Thoracic aorta (tissue), 2 donors: ENCODE results near the gene BRF1. TPM values are rescaled to one million over a fixed set of nuclear protein-coding genes. Genes with fewer than 3 reads are reported as not detected.

Source experiments
- ATAC-seq: fragments of 150-250 bp; one replicate; pipeline ENCODE4 v1.8.0; 2017; ENCODE audit warnings: low read depth; ENCODE audit not compliant: insufficient number of reproducible peaks, low FRiP score
- DNase-seq: peaks from one replicate; pipeline ENCODE4 v3.0.0-alpha.2; 2020; ENCODE audit warnings: low spot score
- H3K27ac ChIP-seq, 2 donors: fragments of 200-600 bp; sonication (generic); 1 replicate in 1 of 2; 2 replicates in 1 of 2; pipeline ENCODE4 v1.5.1; 2016; ENCODE audit warnings: mild to moderate bottlenecking in 2 of 2, moderate library complexity in 2 of 2
- H3K27me3 ChIP-seq: fragments of 200-600 bp; sonication (generic); replicated peaks from 2 replicates; pipeline ENCODE4 v1.6.0; 2016; ENCODE audit warnings: mild to moderate bottlenecking; ENCODE audit not compliant: insufficient read depth
- H3K36me3 ChIP-seq: fragments of 200-600 bp; sonication (generic); one replicate; pipeline ENCODE4 v1.5.1; 2016
- H3K4me1 ChIP-seq, 2 donors: fragments of 200-600 bp; sonication (generic); 1 replicate in 1 of 2; 2 replicates in 1 of 2; pipeline versions ENCODE4 v1.5.1 to v1.6.0; 2016; ENCODE audit warnings: low read depth in 2 of 2, mild to moderate bottlenecking in 1 of 2; ENCODE audit not compliant: control insufficient read depth in 1 of 2
- H3K4me3 ChIP-seq: fragments of 200-600 bp; sonication (generic); 2 replicates; pipeline ENCODE4 v1.5.1; 2016; ENCODE audit warnings: mild to moderate bottlenecking
- H3K9me3 ChIP-seq: fragments of 200-600 bp; sonication (generic); 2 replicates; pipeline ENCODE4 v1.5.1; 2016
- total RNA-seq, 2 donors: library from RNA; depleted of rRNA; stranded (reverse); fragments of >200 nt; gene quantifications; one replicate each; pipeline versions ENCODE4 v1.1.0 to v1.2.3, GENCODE V29; 2016
- TF ChIP-seq, protein P1 (sequence below): fragments of 200-600 bp; sonication (generic); IDR thresholded peaks from one replicate; pipeline ENCODE4 v1.5.1; 2019; ENCODE audit warnings: antibody characterized with exemption

BRF1 gene
- total RNA-seq, 2 donors from 2014 or later: 49.4 to 80.5 TPM

DNA sequence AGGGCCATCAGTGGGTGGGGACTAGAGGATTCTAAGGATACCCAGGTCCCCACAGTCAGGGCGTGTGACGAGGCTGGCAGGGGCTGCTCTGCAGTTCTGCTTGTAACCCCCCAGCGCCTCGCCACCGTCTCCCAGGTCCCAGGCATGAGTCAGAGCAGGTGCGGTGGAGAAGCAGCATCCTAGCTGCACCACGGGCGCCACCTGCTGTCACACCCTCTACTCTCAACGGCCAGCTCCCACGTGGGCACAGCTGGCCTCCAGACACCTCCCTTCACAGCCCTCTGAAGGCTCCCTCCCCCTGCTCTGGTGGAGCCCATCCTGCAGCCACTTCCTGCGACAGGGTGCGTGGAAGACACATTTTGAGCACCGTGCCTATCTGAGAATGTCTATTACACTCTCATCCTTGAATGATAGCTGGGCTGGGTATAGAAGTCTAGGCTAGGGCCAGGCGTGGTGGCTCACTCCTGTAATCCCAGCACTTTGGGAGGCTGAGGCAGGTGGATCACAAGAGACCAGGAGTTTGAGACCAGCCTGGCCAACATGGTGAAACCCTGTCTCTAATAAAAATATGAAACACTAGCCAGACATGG is 112.8 kb downstream of the BRF1 start:
- H3K4me1 ChIP-seq: no peaks in the 10 kb centered on the region
- H3K27ac ChIP-seq: no peak overlapping the region
- DNase-seq (no peak), ATAC-seq (no peak)
- no peak overlapping the region for H3K4me3 ChIP-seq
- H3K27me3 ChIP-seq: no peaks in the 10 kb centered on the region
- H3K36me3 ChIP-seq: no peaks in the 10 kb centered on the region
- TF ChIP-seq, protein P1, sequence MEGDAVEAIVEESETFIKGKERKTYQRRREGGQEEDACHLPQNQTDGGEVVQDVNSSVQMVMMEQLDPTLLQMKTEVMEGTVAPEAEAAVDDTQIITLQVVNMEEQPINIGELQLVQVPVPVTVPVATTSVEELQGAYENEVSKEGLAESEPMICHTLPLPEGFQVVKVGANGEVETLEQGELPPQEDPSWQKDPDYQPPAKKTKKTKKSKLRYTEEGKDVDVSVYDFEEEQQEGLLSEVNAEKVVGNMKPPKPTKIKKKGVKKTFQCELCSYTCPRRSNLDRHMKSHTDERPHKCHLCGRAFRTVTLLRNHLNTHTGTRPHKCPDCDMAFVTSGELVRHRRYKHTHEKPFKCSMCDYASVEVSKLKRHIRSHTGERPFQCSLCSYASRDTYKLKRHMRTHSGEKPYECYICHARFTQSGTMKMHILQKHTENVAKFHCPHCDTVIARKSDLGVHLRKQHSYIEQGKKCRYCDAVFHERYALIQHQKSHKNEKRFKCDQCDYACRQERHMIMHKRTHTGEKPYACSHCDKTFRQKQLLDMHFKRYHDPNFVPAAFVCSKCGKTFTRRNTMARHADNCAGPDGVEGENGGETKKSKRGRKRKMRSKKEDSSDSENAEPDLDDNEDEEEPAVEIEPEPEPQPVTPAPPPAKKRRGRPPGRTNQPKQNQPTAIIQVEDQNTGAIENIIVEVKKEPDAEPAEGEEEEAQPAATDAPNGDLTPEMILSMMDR: no peak
- H3K9me3 ChIP-seq: peaks cover 7% of the 10 kb centered on the region

DNA sequence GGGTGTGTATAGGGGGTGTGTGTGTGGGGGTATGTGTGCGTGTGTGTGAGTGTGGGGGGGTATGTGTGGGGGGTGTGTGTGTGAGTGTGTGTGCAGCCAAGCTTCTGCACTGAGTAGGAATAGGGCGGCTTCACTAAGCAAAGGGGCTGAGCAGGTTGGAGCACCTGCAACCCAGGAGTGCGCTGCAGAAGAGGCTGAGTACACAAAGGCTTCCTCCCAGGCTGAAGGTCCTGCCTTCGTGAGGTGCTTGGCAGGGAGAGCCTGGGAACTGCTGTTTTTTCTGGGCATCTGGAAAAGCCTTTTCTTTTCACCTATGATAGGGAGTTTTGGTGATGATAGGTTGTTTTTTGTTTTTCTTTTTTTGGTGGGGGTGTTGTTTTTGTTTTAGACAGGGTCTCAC is 113.7 kb downstream of the BRF1 start:
- Histone ChIP-seq H3K9me3 (peaks cover 7% of the 10 kb centered on the region), H3K36me3 (no peaks in the 10 kb centered on the region), H3K4me1 (no peaks in the 10 kb centered on the region), H3K27ac (no peak overlapping the region), H3K27me3 (no peaks in the 10 kb centered on the region), H3K4me3 (no peak overlapping the region)
- TF ChIP-seq, protein P1: no peak
- DNase-seq: no peak
- ATAC-seq: no peak

DNA sequence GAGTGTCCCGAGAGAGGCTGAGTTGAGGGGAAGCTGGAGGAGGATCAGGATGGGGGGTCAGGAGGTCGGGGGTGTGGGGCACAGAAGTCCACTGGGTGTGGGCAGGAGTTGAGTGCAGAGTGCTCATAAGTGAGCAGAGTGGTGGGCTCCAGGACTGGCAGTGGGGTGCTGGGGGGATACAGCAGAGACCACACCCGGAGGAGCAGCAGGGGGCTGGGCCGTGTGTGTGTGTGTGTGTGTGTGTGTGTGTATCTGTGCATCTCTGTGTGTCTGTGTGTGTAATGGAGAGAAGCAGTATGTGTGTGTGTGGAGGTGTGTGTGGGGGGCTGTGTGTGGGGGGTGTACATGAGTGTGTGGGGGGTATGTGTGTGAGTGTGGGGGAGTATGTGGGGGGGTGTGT is 114.8 kb downstream of the BRF1 start:
- no peak overlapping the region for H3K4me3 ChIP-seq
- DNase-seq: no peak
- ATAC-seq: no peak

DNA sequence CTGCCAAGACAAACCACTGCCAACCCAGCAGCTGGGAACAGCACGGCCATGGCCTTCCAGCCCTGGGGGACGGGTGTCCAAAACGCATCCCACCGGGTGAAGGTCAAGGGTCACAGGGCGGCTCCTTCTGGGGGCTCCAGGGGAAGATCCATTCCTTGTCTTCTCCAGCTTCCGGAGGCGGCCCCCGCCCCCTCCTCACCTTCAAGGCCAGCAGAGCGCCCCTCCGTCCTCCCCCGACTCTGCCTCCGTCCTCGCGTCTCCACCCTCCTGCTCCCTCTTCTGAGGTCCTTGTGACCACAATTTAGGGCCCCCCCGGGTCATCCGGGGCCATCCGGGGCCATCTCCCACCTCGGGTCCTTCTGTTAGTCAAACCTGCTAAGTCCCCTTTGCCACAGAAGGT is 115.8 kb downstream of the BRF1 start:
- DNase-seq (no peak), ATAC-seq (no peak)
- TF ChIP-seq, protein P1: no peak
- peaks cover 5 to 6% of the 10 kb centered on the region in 2 donors for H3K4me1 ChIP-seq
- H3K36me3 ChIP-seq: no peaks in the 10 kb centered on the region
- H3K27me3 ChIP-seq: no peaks in the 10 kb centered on the region
- H3K9me3 ChIP-seq: peaks cover 7% of the 10 kb centered on the region
- no peak overlapping the region for H3K27ac ChIP-seq
- no peak overlapping the region for H3K4me3 ChIP-seq

More for the DNA sequence above, 114.8 kb downstream of the BRF1 start:
- TF ChIP-seq, protein P1: no peak
- H3K36me3 ChIP-seq: no peaks in the 10 kb centered on the region
- H3K4me1 ChIP-seq: no peaks in the 10 kb centered on the region
- no peak overlapping the region for H3K27ac ChIP-seq
- H3K27me3 ChIP-seq: no peaks in the 10 kb centered on the region
- H3K9me3 ChIP-seq: peaks cover 7% of the 10 kb centered on the region

DNA sequence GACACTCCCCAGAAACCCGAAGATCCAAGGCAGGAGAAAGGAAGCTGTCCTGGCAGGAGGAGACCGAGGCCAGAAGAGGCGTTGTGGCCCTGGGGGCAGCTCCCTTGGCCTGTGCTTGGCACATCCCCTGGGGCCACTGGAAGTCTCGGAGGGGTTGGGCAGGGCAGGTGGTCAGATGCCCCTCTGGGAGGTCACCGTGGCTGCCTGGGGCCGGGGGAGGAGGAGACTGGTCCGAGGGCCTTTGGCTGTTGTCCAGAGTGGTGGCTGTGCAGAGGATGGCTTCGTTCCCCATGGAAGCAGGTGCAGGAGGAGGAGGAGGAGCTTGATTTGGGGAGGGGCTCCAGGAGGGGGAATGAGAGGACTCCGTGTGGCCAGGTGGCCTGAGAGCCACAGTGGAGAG is 116.3 kb downstream of the BRF1 start:
- TF ChIP-seq, protein P1: no peak
- H3K36me3 ChIP-seq: no peaks in the 10 kb centered on the region
- H3K9me3 ChIP-seq: peaks cover 7% of the 10 kb centered on the region
- no peak for DNase-seq
- no peak for ATAC-seq
- H3K4me1 ChIP-seq: peaks cover 5 to 6% of the 10 kb centered on the region in 2 donors
- H3K27me3 ChIP-seq: no peaks in the 10 kb centered on the region
- no peak overlapping the region for H3K27ac ChIP-seq
- no peak overlapping the region for H3K4me3 ChIP-seq
